GM23338 (cell line): ENCODE data around the gene GNG10. TPM values are rescaled to one million over a fixed set of nuclear protein-coding genes. Genes with fewer than 3 reads are reported as not detected.

Experiments used
- ATAC-seq: fragments of 200-7000 bp; cut with Tn5 transposase; 3 replicates; pipeline ENCODE4 v1.9.1; 2020
- DNase-seq: peaks from one replicate; pipeline ENCODE4 v3.0.0-alpha.2; 2015; ENCODE audit warnings: low spot score
- H2AFZ ChIP-seq: fragments of 200-600 bp; sonication (generic); 2 replicates; pipeline ENCODE4 v1.8.0; 2016; ENCODE audit warnings: antibody characterized with exemption, mild to moderate bottlenecking, moderate library complexity
- H3F3A ChIP-seq: fragments of 200-600 bp; sonication (generic); replicated peaks from 2 replicates; pipeline ENCODE4 v1.8.0; 2017; ENCODE audit warnings: antibody characterized with exemption, mixed run types, low read depth
- H3K27ac ChIP-seq: fragments of 200-600 bp; sonication (generic); 2 replicates; pipeline ENCODE4 v1.6.1; 2016; ENCODE audit warnings: low read depth
- H3K27me3 ChIP-seq: fragments of 200-600 bp; sonication (generic); 2 replicates; pipeline ENCODE4 v1.8.0; 2016; ENCODE audit warnings: mild to moderate bottlenecking, mixed run types, moderate library complexity; ENCODE audit not compliant: insufficient read depth
- H3K36me3 ChIP-seq: fragments of 200-600 bp; sonication (generic); 2 replicates; pipeline ENCODE4 v1.8.0; 2016; ENCODE audit warnings: mild to moderate bottlenecking; ENCODE audit not compliant: insufficient read depth
- H3K4me1 ChIP-seq: fragments of 200-600 bp; sonication (generic); 2 replicates; pipeline ENCODE4 v1.8.0; 2016; ENCODE audit warnings: mild to moderate bottlenecking, moderate library complexity; ENCODE audit not compliant: insufficient read depth
- H3K4me2 ChIP-seq: fragments of 200-600 bp; sonication (generic); 2 replicates; pipeline ENCODE4 v1.7.1; 2017; ENCODE audit warnings: mixed run types
- H3K4me3 ChIP-seq: fragments of 200-600 bp; sonication (generic); 2 replicates; pipeline ENCODE4 v1.6.1; 2016; ENCODE audit warnings: mixed run types
- H3K79me2 ChIP-seq: fragments of 200-600 bp; sonication (generic); replicated peaks from 2 replicates; pipeline ENCODE4 v1.8.0; 2017; ENCODE audit warnings: mild to moderate bottlenecking; ENCODE audit not compliant: insufficient read depth
- H3K9me2 ChIP-seq: fragments of 200-600 bp; sonication (generic); 2 replicates; pipeline ENCODE4 v1.8.0; 2017; ENCODE audit not compliant: insufficient read depth
- H4K20me1 ChIP-seq: fragments of 200-600 bp; sonication (generic); replicated peaks from 2 replicates; pipeline ENCODE4 v1.8.0; 2017; ENCODE audit warnings: mild to moderate bottlenecking; ENCODE audit not compliant: insufficient read depth
- H3K27ac Mint-ChIP-seq: 2 replicates; pipeline ENCODE4 v1.8.0; 2020; ENCODE audit warnings: inconsistent platforms, mild to moderate bottlenecking, moderate library complexity, mixed read lengths
- H3K27me3 Mint-ChIP-seq: 3 replicates; pipeline ENCODE4 v1.8.0; 2022; ENCODE audit warnings: low read depth, mild to moderate bottlenecking, moderate library complexity, mixed read lengths, inconsistent platforms; ENCODE audit not compliant: insufficient read depth, poor library complexity
- H3K36me3 Mint-ChIP-seq: 3 replicates; pipeline ENCODE4 v1.8.0; 2021; ENCODE audit warnings: low read depth, mild to moderate bottlenecking, inconsistent platforms, moderate library complexity, mixed read lengths
- H3K4me1 Mint-ChIP-seq: 3 replicates; pipeline ENCODE4 v1.8.0; 2020; ENCODE audit warnings: mild to moderate bottlenecking, inconsistent platforms, mixed read lengths
- H3K4me3 Mint-ChIP-seq: 3 replicates; pipeline ENCODE4 v1.8.0; 2021; ENCODE audit warnings: moderate library complexity, mild to moderate bottlenecking, inconsistent platforms, mixed read lengths
- H3K9me3 Mint-ChIP-seq: 3 replicates; pipeline ENCODE4 v1.8.0; 2020; ENCODE audit warnings: moderate library complexity, mild to moderate bottlenecking, inconsistent platforms, mixed read lengths
- CREB1 ChIP-seq: fragments of 250-450 bp; sonication (Bioruptor Pico); IDR thresholded peaks from 2 replicates; pipeline ENCODE4 v1.5.0; 2020; ENCODE audit warnings: low read depth, mild to moderate bottlenecking, moderate library complexity
- CTCF ChIP-seq, 2 experiments: fragments of 200-600 bp in 1 of 2; sonication (generic) in 1 of 2; conservative IDR thresholded peaks; 2 replicates each; pipeline versions ENCODE4 v1.5.1 to v1.6.1; 2016 to 2017; ENCODE audit warnings: antibody characterized with exemption in 2 of 2, low read depth in 2 of 2, mild to moderate bottlenecking in 2 of 2, moderate library complexity in 1 of 2
- ETS1 ChIP-seq: IDR thresholded peaks from 2 replicates; pipeline ENCODE4 v1.6.1; 2016; ENCODE audit warnings: antibody characterized with exemption
- EZH2 ChIP-seq: fragments of 200-600 bp; sonication (generic); IDR thresholded peaks from one replicate; pipeline ENCODE4 v1.8.0; 2017; ENCODE audit warnings: antibody characterized with exemption, mild to moderate bottlenecking, low read depth; ENCODE audit not compliant: unreplicated experiment
- EZH2phosphoT487 ChIP-seq: fragments of 200-600 bp; sonication (generic); IDR thresholded peaks from one replicate; pipeline ENCODE4 v1.8.1; 2018; ENCODE audit warnings: antibody characterized with exemption; ENCODE audit not compliant: unreplicated experiment
- JUNB ChIP-seq: IDR thresholded peaks from one replicate; pipeline ENCODE4 v1.6.1; 2016; ENCODE audit warnings: antibody characterized with exemption; ENCODE audit not compliant: unreplicated experiment
- NANOG ChIP-seq: IDR thresholded peaks from 2 replicates; pipeline ENCODE4 v1.6.1; 2016; ENCODE audit warnings: antibody characterized with exemption, borderline replicate concordance
- POLR2AphosphoS5 ChIP-seq: IDR thresholded peaks from 2 replicates; pipeline ENCODE4 v1.6.1; 2016; ENCODE audit warnings: antibody characterized with exemption, low read depth
- STAT1 ChIP-seq: IDR thresholded peaks from one replicate; pipeline ENCODE4 v1.6.1; 2016; ENCODE audit warnings: antibody characterized with exemption; ENCODE audit not compliant: unreplicated experiment
- ZNF114 ChIP-seq: fragments of 250-450 bp; sonication (Bioruptor Pico); IDR thresholded peaks from 2 replicates; pipeline ENCODE4 v1.5.0; 2020; ENCODE audit warnings: mild to moderate bottlenecking, moderate library complexity
- ZNF331 ChIP-seq: fragments of 250-450 bp; sonication (Bioruptor Pico); IDR thresholded peaks from 2 replicates; pipeline ENCODE4 v1.5.0; 2020; ENCODE audit warnings: low read depth, mild to moderate bottlenecking, moderate library complexity
- ZNF462 ChIP-seq: fragments of 250-450 bp; sonication (Bioruptor Pico); IDR thresholded peaks from 2 replicates; pipeline ENCODE4 v1.5.0; 2020; ENCODE audit warnings: mild to moderate bottlenecking, moderate library complexity
- polyA plus RNA-seq: library from polyadenylated mRNA; unstranded; fragments of >200 nt; fragmentation: Nextera tagmentation; extraction: Ambion mirVana; gene quantifications from 2 replicates; pipeline ENCODE4 v1.2.1, GENCODE V29; 2016
- total RNA-seq: library from RNA; depleted of rRNA; stranded (reverse); fragments of >200 nt; shearing (Covaris generic); gene quantifications from 2 replicates; pipeline ENCODE4 v1.2.3, GENCODE V29; 2014

Gene GNG10
- total and polyA plus RNA-seq, 2 experiments from 2014 or later = 49.9 to 61.2 TPM

- H3K4me3 Mint-ChIP-seq = peak overlapping the region; percentile 94
- ATAC-seq (peak; percentile 4; the same call in 2 of the 3 replicates), DNase-seq (no peak)
- peaks cover 16% of the 10 kb centered on the region for H3K4me1 Mint-ChIP-seq
- peak overlapping the region; percentile 78 for H3K4me3 ChIP-seq
- no peaks in the 10 kb centered on the region; the same call in 1 of the 2 replicates for H4K20me1 ChIP-seq
- no peaks in the 10 kb centered on the region for H3K9me3 Mint-ChIP-seq
- peaks cover 33% of the 10 kb centered on the region for H3K79me2 ChIP-seq
- H3K4me2 ChIP-seq = peak overlapping the region; percentile 94
- TF ChIP-seq CREB1 (CRISPR knock-in tag) = no peak
- TF ChIP-seq STAT1 = no peak
- no peak for TF ChIP-seq JUNB
- no peak for TF ChIP-seq EZH2phosphoT487
- no peak for TF ChIP-seq EZH2
- TF ChIP-seq POLR2AphosphoS5 = no peak
- TF ChIP-seq NANOG = no peak
- TF ChIP-seq ETS1 = no peak
- no peak for TF ChIP-seq CTCF (conservative IDR thresholded peaks at IDR 0.05; ENCODE audit: low read depth in 2 of 2)
- TF ChIP-seq ZNF114 (CRISPR knock-in tag) = no peak
- TF ChIP-seq ZNF331 (CRISPR knock-in tag) = no peak
- no peak for TF ChIP-seq ZNF462
- peaks cover 18% of the 10 kb centered on the region for H3K27me3 ChIP-seq
- no peaks in the 10 kb centered on the region for H3K9me2 ChIP-seq
- peak overlapping the region; percentile 75; the same call in 1 of the 2 replicates for H2AFZ ChIP-seq
- no peak overlapping the region for H3K27ac Mint-ChIP-seq
- H3K27ac ChIP-seq = 0 out of 2 replicates have a peak overlapping the region, but pooled peaks have one; percentile 8
- peaks cover 19% of the 10 kb centered on the region for H3K27me3 Mint-ChIP-seq
- H3K36me3 Mint-ChIP-seq = peaks cover 19% of the 10 kb centered on the region
- H3F3A ChIP-seq = no peaks in the 10 kb centered on the region
- no peaks in the 10 kb centered on the region for H3K36me3 ChIP-seq
- peaks cover 10% of the 10 kb centered on the region for H3K4me1 ChIP-seq
Observed at GRCh38 chr9:111662576-111663300, 1.3 kb downstream of the GNG10 start.
